ACC112 (cell line): ENCODE data around the gene SRCIN1.

Source experiments
- H2AFZ ChIP-seq: fragments of 200-600 bp; sonication (generic); one replicate; pipeline ENCODE4 v1.6.0; 2017; ENCODE audit warnings: antibody characterized with exemption, low read length; ENCODE audit not compliant: unreplicated experiment
- H3K27ac ChIP-seq: fragments of 200-600 bp; sonication (generic); 2 replicates; pipeline ENCODE4 v1.5.1; 2014; ENCODE audit warnings: low read depth, mild to moderate bottlenecking, antibody characterized with exemption, low read length, moderate library complexity
- H3K27me3 ChIP-seq: fragments of 200-600 bp; sonication (generic); 2 replicates; pipeline ENCODE4 v1.6.1; 2014; ENCODE audit warnings: mild to moderate bottlenecking, antibody characterized with exemption, low read length, moderate library complexity, mixed read lengths; ENCODE audit not compliant: insufficient read depth
- H3K36me3 ChIP-seq: fragments of 200-600 bp; sonication (generic); 2 replicates; pipeline ENCODE4 v1.6.1; 2016; ENCODE audit warnings: mild to moderate bottlenecking, antibody characterized with exemption, low read length, moderate library complexity, mixed read lengths; ENCODE audit not compliant: insufficient read depth
- H3K4me1 ChIP-seq: fragments of 200-600 bp; sonication (generic); one replicate; pipeline ENCODE4 v1.6.1; 2016; ENCODE audit warnings: low read length, mixed read lengths; ENCODE audit not compliant: insufficient read depth, unreplicated experiment, control insufficient read depth
- H3K4me3 ChIP-seq: fragments of 200-600 bp; sonication (generic); 2 replicates; pipeline ENCODE4 v1.5.1; 2014; ENCODE audit warnings: mild to moderate bottlenecking, low read depth, low read length
- H3K79me2 ChIP-seq: fragments of 200-600 bp; sonication (generic); one replicate; pipeline ENCODE4 v1.6.0; 2016; ENCODE audit warnings: low read length; ENCODE audit not compliant: control insufficient read depth, unreplicated experiment, insufficient read depth

Gene SRCIN1

GRCh38 chr17:38604479-38605403, 1.0 kb downstream of the SRCIN1 start:
- no peaks in the 10 kb centered on the region for H3K4me1 ChIP-seq
- H3K27me3 ChIP-seq = peaks cover 61% of the 10 kb centered on the region
- H2AFZ ChIP-seq = no peak overlapping the region
- no peaks in the 10 kb centered on the region for H3K36me3 ChIP-seq
- no peak overlapping the region for H3K4me3 ChIP-seq
- H3K79me2 ChIP-seq = no peaks in the 10 kb centered on the region
- no peak overlapping the region for H3K27ac ChIP-seq

GRCh38 chr17:38603786-38604478, 1.8 kb downstream of the SRCIN1 start:
- Histone ChIP-seq H2AFZ (no peak overlapping the region), H3K27me3 (peaks cover 58% of the 10 kb centered on the region), H3K4me3 (no peak overlapping the region)

GRCh38 chr17:38602956-38603785, 2.6 kb downstream of the SRCIN1 start:
- H3K79me2 ChIP-seq = no peaks in the 10 kb centered on the region
- H3K4me1 ChIP-seq = no peaks in the 10 kb centered on the region
- H3K4me3 ChIP-seq = no peak overlapping the region
- H3K27me3 ChIP-seq = peaks cover 51% of the 10 kb centered on the region
- H3K36me3 ChIP-seq = no peaks in the 10 kb centered on the region
- H3K27ac ChIP-seq = no peak overlapping the region
- H2AFZ ChIP-seq = no peak overlapping the region

More at GRCh38 chr17:38603786-38604478, 1.8 kb downstream of the SRCIN1 start:
- Histone ChIP-seq H3K36me3 (no peaks in the 10 kb centered on the region), H3K4me1 (no peaks in the 10 kb centered on the region), H3K79me2 (no peaks in the 10 kb centered on the region), H3K27ac (no peak overlapping the region)

- no peaks in the 10 kb centered on the region for H3K4me1 ChIP-seq
- H3K27me3 ChIP-seq = peaks cover 50% of the 10 kb centered on the region
These were observed 3.3 kb downstream of the SRCIN1 start for GRCh38 chr17:38602453-38602852.

GRCh38 chr17:38601539-38602351, 4.0 kb downstream of the SRCIN1 start:
- Histone ChIP-seq H3K27me3 (peaks cover 49% of the 10 kb centered on the region), H3K4me1 (no peaks in the 10 kb centered on the region), H3K79me2 (no peaks in the 10 kb centered on the region), H3K27ac (no peak overlapping the region), H2AFZ (no peak overlapping the region), H3K36me3 (no peaks in the 10 kb centered on the region), H3K4me3 (no peak overlapping the region)

More at GRCh38 chr17:38602453-38602852, 3.3 kb downstream of the SRCIN1 start:
- no peak overlapping the region for H3K27ac ChIP-seq
- no peak overlapping the region for H2AFZ ChIP-seq
- no peaks in the 10 kb centered on the region for H3K36me3 ChIP-seq
- H3K4me3 ChIP-seq = no peak overlapping the region
- H3K79me2 ChIP-seq = no peaks in the 10 kb centered on the region

- H3K79me2 ChIP-seq = no peaks in the 10 kb centered on the region
- no peak overlapping the region for H3K27ac ChIP-seq
- H3K4me1 ChIP-seq = no peaks in the 10 kb centered on the region
- peaks cover 49% of the 10 kb centered on the region for H3K27me3 ChIP-seq
- no peaks in the 10 kb centered on the region for H3K36me3 ChIP-seq
- no peak overlapping the region for H2AFZ ChIP-seq
- H3K4me3 ChIP-seq = no peak overlapping the region
These were observed 4.8 kb downstream of the SRCIN1 start for GRCh38 chr17:38600906-38601305.

- Histone ChIP-seq H3K4me3 (no peak overlapping the region), H3K27me3 (peaks cover 53% of the 10 kb centered on the region), H2AFZ (no peak overlapping the region), H3K4me1 (no peaks in the 10 kb centered on the region), H3K27ac (no peak overlapping the region), H3K79me2 (no peaks in the 10 kb centered on the region), H3K36me3 (no peaks in the 10 kb centered on the region)
These were observed 5.3 kb downstream of the SRCIN1 start for GRCh38 chr17:38600416-38600815.

GRCh38 chr17:38599398-38599856, 6.3 kb downstream of the SRCIN1 start:
- Histone ChIP-seq H3K27me3 (peaks cover 50% of the 10 kb centered on the region), H3K4me3 (no peak overlapping the region), H3K27ac (no peak overlapping the region), H2AFZ (no peak overlapping the region), H3K4me1 (no peaks in the 10 kb centered on the region), H3K36me3 (no peaks in the 10 kb centered on the region), H3K79me2 (no peaks in the 10 kb centered on the region)

- H3K27me3 ChIP-seq = peaks cover 50% of the 10 kb centered on the region
- no peaks in the 10 kb centered on the region for H3K4me1 ChIP-seq
- H3K79me2 ChIP-seq = no peaks in the 10 kb centered on the region
- H3K27ac ChIP-seq = no peak overlapping the region
- H3K4me3 ChIP-seq = no peak overlapping the region
- H3K36me3 ChIP-seq = no peaks in the 10 kb centered on the region
- H2AFZ ChIP-seq = no peak overlapping the region
These were observed 6.8 kb downstream of the SRCIN1 start for GRCh38 chr17:38598995-38599394.
